Gastrocnemius medialis (tissue), 4 donors: Measurements from ENCODE around the gene MYOCD.

Experiments used
- POLR2A ChIP-seq, 2 donors: fragments of 450-650 bp; IDR thresholded peaks; one replicate each; pipeline ENCODE4 v1.6.1; 2017; ENCODE audit warnings: antibody characterized with exemption in 2 of 2, mild to moderate bottlenecking in 2 of 2, moderate library complexity in 2 of 2
- TF ChIP-seq, protein P1 (sequence below), 5 experiments: fragments of 450-650 bp in 3 of 5; fragments of 200-600 bp in 2 of 5; sonication (generic) in 2 of 5; IDR thresholded peaks in 4 of 5; conservative IDR thresholded peaks in 1 of 5; 1 replicate in 4 of 5; 2 replicates in 1 of 5; pipeline ENCODE4 v1.5.1; 2016 to 2019; ENCODE audit warnings: antibody characterized with exemption in 5 of 5, mild to moderate bottlenecking in 3 of 5, moderate library complexity in 3 of 5

DNA sequence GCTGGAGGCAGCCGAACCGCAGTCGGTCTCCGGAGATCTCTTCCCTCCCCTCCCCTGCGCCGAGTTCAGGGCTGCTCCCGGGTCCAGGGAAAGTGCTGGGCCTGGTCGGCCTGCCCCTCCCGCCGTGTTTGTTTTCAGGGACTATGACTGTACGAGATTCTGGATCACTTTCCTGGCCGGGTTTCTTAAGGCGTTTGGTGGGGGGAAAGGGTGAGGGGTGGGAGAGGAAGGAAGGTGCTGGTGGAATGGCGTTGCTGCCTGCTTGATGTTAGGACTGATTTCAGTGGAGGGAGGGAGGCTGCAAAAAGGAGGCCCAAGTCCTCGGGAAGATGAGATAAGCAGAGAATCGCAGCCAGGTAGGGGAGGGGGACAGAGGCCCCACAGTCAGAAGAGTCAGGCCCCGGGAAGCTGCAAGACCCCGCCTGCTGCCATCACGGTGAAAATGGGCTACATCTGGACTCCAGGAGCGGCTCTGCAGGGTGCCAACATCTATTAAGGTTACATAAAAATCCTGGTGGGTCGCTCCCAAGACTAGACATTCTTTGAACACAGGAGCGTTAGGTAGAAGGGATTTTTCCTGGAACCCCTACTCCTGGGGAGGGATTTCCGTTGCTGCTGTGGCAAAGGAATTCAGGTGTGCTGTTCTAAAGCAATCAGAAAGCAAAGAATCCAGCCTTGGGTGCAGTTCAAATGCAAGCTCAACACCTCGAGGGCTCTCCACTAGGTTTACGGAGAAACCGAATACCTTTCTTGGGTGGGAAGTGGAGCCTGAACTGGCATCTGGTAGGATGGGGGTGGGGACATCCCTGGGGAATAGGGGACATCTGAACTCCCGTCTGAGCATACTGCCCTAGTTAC is 124.8 kb downstream of the MYOCD start:
- TF ChIP-seq, protein P1, sequence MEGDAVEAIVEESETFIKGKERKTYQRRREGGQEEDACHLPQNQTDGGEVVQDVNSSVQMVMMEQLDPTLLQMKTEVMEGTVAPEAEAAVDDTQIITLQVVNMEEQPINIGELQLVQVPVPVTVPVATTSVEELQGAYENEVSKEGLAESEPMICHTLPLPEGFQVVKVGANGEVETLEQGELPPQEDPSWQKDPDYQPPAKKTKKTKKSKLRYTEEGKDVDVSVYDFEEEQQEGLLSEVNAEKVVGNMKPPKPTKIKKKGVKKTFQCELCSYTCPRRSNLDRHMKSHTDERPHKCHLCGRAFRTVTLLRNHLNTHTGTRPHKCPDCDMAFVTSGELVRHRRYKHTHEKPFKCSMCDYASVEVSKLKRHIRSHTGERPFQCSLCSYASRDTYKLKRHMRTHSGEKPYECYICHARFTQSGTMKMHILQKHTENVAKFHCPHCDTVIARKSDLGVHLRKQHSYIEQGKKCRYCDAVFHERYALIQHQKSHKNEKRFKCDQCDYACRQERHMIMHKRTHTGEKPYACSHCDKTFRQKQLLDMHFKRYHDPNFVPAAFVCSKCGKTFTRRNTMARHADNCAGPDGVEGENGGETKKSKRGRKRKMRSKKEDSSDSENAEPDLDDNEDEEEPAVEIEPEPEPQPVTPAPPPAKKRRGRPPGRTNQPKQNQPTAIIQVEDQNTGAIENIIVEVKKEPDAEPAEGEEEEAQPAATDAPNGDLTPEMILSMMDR (IDR thresholded peaks at IDR 0.05 in 4 of 5, conservative IDR thresholded peaks at IDR 0.05 in 1 of 5) = no peak
- TF ChIP-seq POLR2A (IDR thresholded peaks at IDR 0.05) = no peak
